NCI-H2227 (cell line): ENCODE data around the gene RASGRP3.
A peak's percentile ranks its signal among the peaks of the same experiment; 100 is the strongest.
"Not testable (repeated sequence)": the region's sequence is repeated elsewhere in the genome, so short reads cannot be mapped to it uniquely, and the experiment has no call there.

Experiments used
- DNase-seq: peaks from one replicate; lab custom pipeline; 2025; ENCODE audit not compliant: unreplicated experiment; lab: John Stamatoyannopoulos, UW

The RASGRP3 gene

DNA sequence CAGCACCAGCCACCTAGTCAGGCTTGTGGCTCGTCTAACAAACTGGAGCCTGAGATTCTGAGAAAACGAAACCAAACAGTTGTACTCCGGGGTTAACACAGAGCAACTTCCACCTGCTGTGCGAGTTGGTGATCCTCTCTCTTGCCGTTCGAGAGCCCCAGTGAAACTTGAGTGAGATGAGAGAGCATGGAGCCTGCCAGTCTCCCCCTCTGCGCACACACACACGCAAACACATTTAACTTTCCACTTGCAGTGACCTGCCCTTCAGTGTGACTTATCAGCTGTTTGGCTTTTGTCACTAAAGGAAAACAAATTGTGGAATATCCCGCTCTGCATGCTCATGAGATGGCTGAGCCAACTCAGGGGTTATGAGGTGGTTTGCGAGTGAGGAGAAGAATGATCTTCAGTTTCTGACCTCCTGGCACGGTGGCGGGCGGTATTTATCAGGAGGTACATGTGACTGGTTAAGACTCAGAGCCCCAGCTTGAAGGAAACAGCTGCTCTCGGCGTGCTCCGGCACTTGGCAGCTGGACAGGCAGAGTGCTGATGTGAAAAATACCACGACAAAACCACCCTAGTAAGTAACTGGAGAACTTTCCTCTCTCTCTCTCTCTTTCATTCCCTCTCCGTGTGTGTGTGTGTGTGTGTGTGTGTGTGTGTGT lies at the start of gene RASGRP3:
TSS of gene RASGRP3 (plus strand) at position 519 of the 662 bp plus-strand sequence. CDS start 38,488 bp downstream, outside the sequence.
- peak; percentile 59 for DNase-seq

DNA sequence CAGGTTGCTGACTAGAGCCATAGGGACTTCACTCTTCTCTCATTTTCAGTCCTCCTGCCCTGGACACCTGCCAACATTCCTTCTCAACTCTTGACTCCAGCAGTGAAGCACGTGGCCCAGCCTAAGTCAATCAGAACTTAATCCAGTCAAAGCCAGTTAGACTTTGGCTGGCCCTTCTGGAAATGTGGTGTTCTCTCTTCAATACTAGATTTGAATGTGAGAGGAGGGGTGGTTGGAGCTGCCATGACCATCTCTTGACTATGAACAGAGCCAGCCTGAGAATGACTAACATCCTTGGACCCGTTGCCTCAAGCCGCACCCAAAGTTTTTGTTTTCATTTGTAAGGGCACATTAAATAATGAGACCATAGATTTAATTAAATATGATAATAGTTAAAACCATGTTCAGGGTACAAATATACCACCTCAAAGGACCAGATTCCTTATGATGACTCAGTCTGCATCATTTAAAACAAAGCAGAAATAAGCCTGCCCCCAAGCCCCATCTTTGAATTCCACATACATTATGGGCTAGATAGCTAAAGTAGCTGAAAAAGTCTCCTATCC lies 49.7 kb upstream of the RASGRP3 start:
- peak; percentile 27 for DNase-seq

GRCh38 chr2:33430077-33430476 lies 46.4 kb upstream of the RASGRP3 start:
- DNase-seq: no peak

DNA sequence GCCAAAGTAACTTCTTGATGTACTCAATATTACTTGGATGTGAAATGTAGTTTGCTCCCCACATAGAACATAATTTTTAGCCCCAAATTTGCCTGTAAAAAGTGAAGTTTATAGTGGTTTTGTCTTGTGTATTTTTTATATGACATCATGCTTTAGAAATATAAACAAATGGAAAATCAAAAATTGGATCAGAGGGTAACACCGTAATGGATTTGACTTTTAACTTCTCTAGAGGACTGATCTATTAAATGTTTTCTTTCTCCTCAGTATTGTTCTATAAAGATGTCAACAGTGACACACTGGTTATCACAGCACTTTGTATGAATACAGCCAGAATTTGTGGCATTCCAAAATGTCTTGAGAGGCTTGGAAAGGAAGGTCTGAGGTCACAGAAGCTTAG lies 45.6 kb upstream of the RASGRP3 start:
- DNase-seq: no peak

DNA sequence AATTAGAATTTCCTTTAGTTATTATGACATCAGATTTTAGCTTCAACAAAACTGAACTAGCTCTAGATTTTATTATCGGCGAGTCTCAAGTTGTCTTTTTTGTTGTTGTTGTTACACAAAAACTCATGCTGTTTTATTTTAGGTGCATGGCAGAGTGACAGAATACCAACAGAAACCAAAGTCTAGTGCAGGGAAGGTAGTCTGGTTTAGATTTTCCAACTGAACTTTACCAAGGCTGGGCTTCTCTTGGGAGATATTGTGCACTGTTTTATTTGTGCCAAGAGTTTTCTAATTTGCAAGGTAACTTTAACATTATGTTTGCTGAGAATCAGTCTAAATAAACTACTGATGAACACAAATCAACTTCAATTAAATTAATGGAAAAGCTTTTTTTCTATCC lies 43.6 kb upstream of the RASGRP3 start:
- no peak for DNase-seq

DNA sequence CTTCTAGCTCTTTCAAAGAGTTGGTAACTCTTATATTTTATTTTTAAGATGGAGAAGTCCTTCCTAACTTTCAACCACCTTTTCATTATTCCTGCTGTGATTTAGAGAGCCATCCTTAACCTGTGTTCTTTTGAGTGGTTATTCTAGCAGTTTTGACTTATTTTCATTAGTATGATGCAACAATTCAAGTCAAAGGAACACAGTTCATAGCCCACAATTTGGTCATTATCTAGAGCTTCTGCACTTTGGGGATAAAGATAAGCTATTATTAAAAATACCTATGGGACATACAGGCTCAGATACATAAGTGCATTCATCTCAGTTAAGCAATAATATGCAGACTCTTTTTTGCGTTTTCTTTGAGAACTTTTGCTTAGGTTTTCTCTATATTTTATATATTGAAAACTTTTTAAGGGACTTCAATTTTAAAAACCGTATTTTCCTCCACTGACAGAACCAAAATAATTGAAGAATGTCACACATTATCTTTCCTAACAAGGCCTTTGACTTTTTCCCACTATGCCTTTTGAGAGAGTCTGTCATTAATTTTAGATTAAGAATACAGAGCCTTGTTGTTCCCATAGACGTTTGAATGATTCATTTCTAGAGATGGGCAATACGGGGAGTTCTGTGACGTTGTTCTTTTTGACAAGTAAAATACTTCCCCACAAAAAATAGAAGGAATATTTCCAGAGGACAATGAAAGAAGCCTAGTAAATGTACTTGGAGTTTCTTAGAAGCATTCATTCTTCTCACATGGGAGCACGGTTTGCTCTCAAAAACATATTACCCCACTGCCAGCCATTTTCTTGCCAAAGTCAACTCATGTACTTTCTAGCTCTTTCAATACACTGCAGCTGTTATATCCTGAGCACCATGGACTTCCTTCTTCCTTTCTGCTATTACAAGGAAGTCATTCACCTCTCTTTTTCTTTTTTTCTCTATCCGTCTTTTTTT lies 42.9 kb upstream of the RASGRP3 start:
- DNase-seq: peak; percentile 19

DNA sequence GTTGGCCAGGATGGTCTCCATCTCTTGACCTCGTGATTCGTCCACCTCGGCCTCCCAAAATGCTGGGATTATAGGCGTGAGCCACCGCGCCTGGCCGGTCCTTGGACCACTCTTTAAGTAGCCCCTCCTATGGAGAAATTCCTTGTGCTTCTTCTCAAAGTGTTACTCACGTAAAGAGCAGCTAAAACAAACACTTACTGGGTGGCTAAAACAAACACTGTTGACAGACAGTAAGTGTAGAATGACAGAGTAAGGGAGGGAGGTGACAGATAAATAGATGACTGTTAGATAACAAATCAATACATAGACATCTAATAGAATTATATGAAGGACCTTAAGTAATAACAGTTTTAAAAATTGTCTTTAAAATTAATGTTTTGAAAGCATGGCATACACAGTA lies 40.9 kb upstream of the RASGRP3 start:
- no peak for DNase-seq

GRCh38 chr2:33436083-33436482 lies 40.4 kb upstream of the RASGRP3 start:
- DNase-seq: no peak

DNA sequence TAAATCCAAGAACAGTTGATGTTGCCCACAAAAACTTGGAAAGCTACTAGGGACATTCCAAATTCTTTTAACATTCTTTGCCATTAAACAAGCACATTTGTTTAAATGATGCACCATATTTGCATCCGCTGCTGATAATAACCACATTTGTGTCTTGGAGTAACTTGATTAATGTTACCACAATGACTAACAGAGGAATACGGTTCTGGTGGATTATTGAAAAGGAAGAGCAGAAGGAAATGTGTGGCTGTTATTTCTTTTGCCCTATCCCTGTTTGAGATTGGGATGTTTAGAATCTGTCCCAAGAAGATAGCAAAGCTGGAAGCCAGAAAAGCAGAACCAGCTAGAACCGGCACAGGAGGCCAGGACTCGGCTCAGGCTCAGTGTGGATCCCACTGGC lies 39.2 kb upstream of the RASGRP3 start:
- DNase-seq: no peak

GRCh38 chr2:33437815-33438214 lies 38.6 kb upstream of the RASGRP3 start:
- DNase-seq: no peak

DNA sequence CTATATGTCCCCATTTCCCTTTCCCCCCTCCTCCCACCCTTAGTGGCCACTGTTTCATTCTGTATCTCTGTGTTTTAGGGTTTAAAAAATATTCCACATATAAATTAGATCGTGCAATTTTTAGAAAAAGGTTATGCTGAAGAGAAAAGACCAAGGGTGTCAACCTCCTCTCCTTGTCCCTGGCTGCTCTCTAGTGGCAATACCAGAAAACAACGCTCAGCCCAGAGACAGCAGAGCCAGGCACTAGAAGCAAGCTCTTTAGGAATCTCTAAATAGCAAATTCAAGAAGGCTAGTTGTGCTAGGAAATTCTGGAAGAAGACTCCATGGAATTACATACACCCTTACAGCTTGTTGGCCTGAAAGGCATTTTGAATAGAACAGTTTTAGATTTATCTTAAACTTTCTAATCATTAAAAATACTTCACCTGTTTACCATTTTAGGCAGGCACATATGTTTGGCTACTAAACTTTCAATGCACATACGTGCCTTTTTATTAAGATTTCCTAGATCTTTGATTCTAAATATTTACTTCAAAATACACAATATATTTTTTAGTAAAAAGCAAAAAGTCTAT lies 35.1 kb upstream of the RASGRP3 start:
- DNase-seq: peak; percentile 63

GRCh38 chr2:33442052-33442451 lies 34.4 kb upstream of the RASGRP3 start:
- DNase-seq: not testable (repeated sequence)

DNA sequence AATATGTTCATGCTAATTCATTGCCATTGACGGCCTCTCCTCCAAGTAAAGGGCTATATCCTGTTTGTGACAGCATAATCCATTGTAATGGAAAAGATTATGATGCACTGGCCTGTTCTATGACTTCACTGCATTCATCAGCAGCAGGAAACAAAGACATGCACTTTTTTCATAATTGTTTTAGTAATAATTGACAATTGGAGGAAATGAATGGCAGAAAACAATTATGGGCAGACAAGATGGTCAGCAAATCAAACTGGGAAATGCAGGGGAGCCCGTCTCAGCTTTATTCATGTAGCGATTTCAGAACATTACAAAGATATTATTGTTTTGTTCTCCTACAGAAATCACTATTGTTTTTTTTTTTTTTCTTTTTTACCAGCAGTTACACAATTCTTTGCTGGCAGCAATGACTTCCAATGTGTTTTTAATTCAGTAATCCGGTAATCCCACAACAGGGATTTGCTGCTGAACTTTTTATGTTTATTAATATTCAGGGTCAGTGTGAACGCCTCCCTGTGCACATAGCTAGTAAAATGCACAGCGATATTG lies 33.8 kb upstream of the RASGRP3 start:
- DNase-seq: no peak

DNA sequence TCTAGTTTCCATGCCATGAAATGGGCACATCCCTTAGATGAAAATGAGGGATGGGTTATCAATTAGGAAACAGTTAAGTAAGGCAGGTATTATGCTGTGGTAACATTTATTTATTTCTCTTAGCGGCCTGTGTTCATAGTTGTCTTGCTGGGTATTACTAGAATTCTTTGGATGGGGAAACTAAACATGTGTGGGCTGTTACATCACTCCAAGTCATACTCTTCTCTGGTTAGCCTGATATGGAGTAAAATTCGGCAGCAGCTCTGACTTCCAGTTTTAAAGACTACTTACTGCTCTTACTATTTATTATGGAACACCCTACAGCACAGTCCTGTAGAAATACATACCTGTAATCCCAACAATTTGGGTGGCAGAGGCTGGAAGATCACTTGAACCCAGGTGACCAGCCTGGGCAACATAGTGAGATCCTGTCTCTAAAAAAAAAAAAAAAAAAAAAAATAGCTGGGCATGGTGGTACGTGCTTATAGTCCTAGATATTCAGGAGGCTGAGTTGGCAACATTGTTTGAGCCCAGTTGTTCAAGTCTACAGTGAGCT lies 33.1 kb upstream of the RASGRP3 start:
- DNase-seq: no peak

GRCh38 chr2:33444967-33445366 lies 31.5 kb upstream of the RASGRP3 start:
- no peak for DNase-seq

- no peak for DNase-seq
These were observed 28.1 kb upstream of the RASGRP3 start for GRCh38 chr2:33448220-33448899.

GRCh38 chr2:33451214-33451613 lies 25.2 kb upstream of the RASGRP3 start:
- no peak for DNase-seq

- no peak for DNase-seq
These were observed 24.6 kb upstream of the RASGRP3 start for GRCh38 chr2:33451825-33452224.

DNA sequence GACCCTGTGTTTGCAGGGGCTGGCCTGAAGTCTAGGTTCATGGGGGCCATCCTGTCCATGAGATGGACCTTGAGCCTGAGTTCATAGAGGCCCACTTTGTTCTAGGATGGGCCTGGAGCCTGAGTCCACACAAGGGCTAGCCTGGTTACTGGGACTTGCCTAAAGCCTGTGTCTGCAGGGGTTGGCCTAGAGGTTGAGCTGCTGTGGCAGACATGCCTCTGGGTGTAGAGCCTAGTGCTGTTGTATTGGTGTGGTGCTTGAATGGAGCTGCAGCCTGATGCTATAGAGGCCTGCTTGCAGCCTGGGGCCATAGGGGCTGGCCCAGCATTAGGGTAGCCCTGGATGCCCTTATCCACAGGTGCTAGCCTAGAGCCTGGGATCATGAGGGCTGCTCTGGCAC lies 23.9 kb upstream of the RASGRP3 start:
- DNase-seq: no peak

DNA sequence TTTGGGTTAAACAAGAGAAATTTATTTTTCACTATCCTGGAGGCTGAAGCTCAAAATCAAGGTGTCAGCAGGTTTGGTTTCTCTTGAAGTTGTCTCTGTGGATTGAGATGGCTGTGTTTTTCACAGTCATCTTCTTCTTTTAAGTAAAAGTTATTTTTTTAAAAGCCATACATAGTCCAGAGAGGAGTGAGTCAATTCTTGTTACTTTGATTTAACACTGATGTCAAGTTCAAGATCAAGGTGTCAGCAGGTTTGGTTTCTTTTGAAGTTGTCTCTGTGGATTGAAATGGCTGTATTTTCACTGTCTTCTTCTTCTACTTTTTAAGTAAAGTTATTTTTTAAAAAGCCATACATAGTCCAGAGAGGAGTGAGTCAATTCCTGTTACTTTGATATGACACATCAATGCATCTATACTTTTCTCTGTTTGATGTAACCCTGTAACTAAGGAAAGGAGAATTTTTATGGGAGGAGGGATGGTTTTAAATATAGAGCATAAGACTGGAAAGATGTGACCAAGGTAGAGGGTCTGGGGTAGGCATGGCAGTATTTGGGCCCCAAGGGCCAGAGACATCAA lies 22.5 kb upstream of the RASGRP3 start:
- DNase-seq: no peak
